Stimulated activated naive B cell treated with anti-CD40 and anti-IgM and Interleukin-4, amounts not matched to agents 10 μg/mL and 1 μg/mL and 100 μg/mL, for 72 hours (primary cell): ENCODE data around the gene NRIP1.
"Not testable (repeated sequence)": the region's sequence is repeated elsewhere in the genome, so short reads cannot be mapped to it uniquely, and the experiment has no call there.

Experiments used
- ATAC-seq, 2 donors: fragments of 150-1000 bp; cut with Tn5 transposase; replicated peaks; 2 replicates each; pipeline ENCODE4 v1.10.0; 2021; ENCODE audit warnings: moderate library complexity in 1 of 2
- DNase-seq: peaks from one replicate; pipeline ENCODE4 v3.0.0; 2021
- H3K27ac Mint-ChIP-seq: one replicate; pipeline ENCODE4 v1.8.0; 2022; ENCODE audit warnings: mild to moderate bottlenecking, mixed read lengths
- H3K27me3 Mint-ChIP-seq, 2 donors: one replicate each; pipeline ENCODE4 v1.8.0; 2022; ENCODE audit warnings: mixed read lengths in 2 of 2
- H3K36me3 Mint-ChIP-seq, 2 donors: one replicate each; pipeline ENCODE4 v1.8.0; 2022; ENCODE audit warnings: mixed read lengths in 2 of 2, mild to moderate bottlenecking in 1 of 2
- H3K4me1 Mint-ChIP-seq, 2 donors: one replicate each; pipeline ENCODE4 v1.8.0; 2022; ENCODE audit warnings: mixed read lengths in 2 of 2, mild to moderate bottlenecking in 1 of 2
- H3K4me3 Mint-ChIP-seq, 2 donors: one replicate each; pipeline ENCODE4 v1.8.0; 2022; ENCODE audit warnings: mild to moderate bottlenecking in 2 of 2, mixed read lengths in 2 of 2, moderate library complexity in 1 of 2
- H3K9me3 Mint-ChIP-seq, 2 donors: one replicate each; pipeline ENCODE4 v1.8.0; 2022; ENCODE audit warnings: mixed read lengths in 2 of 2, mild to moderate bottlenecking in 1 of 2

Gene NRIP1

GRCh38 chr21:14945176-14945575 lies 119.6 kb downstream of the NRIP1 start:
- Mint-ChIP-seq H3K4me1 (no peaks in the 10 kb centered on the region), H3K27ac (no peak overlapping the region), H3K4me3 (no peak overlapping the region), H3K9me3 (peaks cover 2 to 4% of the 10 kb centered on the region in 2 donors), H3K36me3 (peaks cover 3 to 4% of the 10 kb centered on the region in 2 donors), H3K27me3 (no peaks in the 10 kb centered on the region)
- ATAC-seq = no peak
- DNase-seq = no peak

GRCh38 chr21:14943616-14944015 lies 121.2 kb downstream of the NRIP1 start:
- peaks cover 0 to 5% of the 10 kb centered on the region in 2 donors for H3K36me3 Mint-ChIP-seq
- no peak overlapping the region for H3K4me3 Mint-ChIP-seq
- H3K9me3 Mint-ChIP-seq = peaks cover 2 to 3% of the 10 kb centered on the region in 2 donors

DNA sequence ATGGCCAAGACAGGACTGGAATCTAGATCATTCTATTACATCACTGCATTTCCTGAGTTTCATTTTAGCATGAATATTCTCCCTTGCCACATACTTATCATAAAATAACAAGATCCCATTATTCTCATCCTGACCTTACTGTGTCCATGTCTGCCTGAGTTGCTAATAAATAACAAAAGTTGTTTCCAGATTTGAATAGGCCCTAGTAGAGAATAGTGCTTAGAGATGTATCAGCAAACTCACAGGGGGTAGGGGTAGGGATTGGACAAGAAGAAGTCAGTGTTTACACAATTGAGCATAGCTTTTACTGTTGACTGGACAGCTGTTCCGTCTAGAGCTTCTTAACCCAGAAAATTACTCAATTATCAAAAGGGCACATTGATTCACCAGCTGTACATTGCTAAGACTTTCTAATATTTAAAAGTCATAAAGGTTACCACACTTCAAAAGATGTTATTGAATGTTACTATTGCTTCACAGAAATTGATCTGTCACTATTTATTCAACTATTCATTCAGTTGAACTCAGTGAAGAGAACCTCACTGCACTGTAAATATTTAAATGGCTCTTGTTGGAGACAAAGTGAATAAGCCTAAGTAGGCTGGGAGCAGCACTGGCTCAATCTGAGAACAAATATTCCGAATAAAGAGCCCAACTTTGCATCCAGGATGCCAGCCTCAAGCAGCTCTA lies 121.9 kb downstream of the NRIP1 start:
- DNase-seq (no peak), ATAC-seq (no peak)
- H3K36me3 Mint-ChIP-seq = peaks cover 3 to 11% of the 10 kb centered on the region in 2 donors
- H3K27me3 Mint-ChIP-seq = no peaks in the 10 kb centered on the region
- no peak overlapping the region for H3K4me3 Mint-ChIP-seq
- H3K9me3 Mint-ChIP-seq = peaks cover 7 to 8% of the 10 kb centered on the region in 2 donors
- no peak overlapping the region for H3K27ac Mint-ChIP-seq
- H3K4me1 Mint-ChIP-seq = no peaks in the 10 kb centered on the region

More at GRCh38 chr21:14943616-14944015, 121.2 kb downstream of the NRIP1 start:
- H3K27ac Mint-ChIP-seq = no peak overlapping the region
- DNase-seq = no peak
- H3K4me1 Mint-ChIP-seq = no peaks in the 10 kb centered on the region
- no peaks in the 10 kb centered on the region for H3K27me3 Mint-ChIP-seq
- ATAC-seq = no peak

- not testable (repeated sequence) for H3K4me1 Mint-ChIP-seq, H3K9me3 Mint-ChIP-seq, H3K36me3 Mint-ChIP-seq, H3K27ac Mint-ChIP-seq, H3K27me3 Mint-ChIP-seq, H3K4me3 Mint-ChIP-seq, DNase-seq, ATAC-seq
Observed at GRCh38 chr21:14927324-14927723, 137.5 kb downstream of the NRIP1 start.

DNA sequence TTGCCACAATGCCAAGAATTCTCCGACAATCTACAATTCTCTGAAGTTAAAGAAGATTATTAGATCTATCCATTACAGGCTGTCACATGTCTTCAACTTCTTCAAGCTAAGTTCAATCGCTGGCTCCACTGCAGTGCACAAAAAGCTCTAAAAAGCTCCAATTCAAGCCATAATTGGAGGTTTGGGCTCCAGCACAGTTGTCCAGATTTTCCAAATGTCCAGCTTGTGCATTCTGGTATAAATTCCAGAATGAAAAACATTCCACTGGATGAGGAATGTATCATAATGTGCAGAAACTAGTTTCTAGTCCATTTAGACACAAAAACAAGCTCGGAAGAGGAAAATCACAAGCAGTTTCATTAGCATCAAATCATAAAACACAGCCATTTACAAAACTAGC lies 138.6 kb downstream of the NRIP1 start:
- H3K4me1 Mint-ChIP-seq = peaks cover 0 to 1% of the 10 kb centered on the region in 2 donors
- no peak overlapping the region for H3K27ac Mint-ChIP-seq
- H3K36me3 Mint-ChIP-seq = no peaks in the 10 kb centered on the region
- no peaks in the 10 kb centered on the region for H3K27me3 Mint-ChIP-seq
- ATAC-seq (no peak), DNase-seq (no peak)
- H3K9me3 Mint-ChIP-seq = no peaks in the 10 kb centered on the region
- no peak overlapping the region for H3K4me3 Mint-ChIP-seq

DNA sequence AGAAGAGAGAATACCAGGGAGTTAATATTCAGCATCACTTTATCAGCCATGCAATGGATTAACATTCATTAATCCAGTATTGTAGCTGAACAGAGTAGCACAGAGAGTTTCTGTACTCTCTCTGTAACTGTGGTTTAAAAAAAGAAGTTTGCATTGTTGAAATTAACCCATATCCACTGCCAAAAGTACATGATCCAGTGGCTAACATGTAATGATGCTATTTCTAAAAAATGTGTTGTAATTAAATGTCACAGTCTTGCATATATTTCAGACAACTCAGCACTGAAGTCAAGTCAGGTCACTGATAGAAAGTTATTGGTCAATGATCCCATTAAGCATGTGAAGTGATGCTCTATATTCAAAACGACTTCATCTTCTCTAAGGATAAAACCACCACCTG lies 141.3 kb downstream of the NRIP1 start:
- H3K27ac Mint-ChIP-seq = no peak overlapping the region

GRCh38 chr21:14922980-14923379 lies 141.8 kb downstream of the NRIP1 start:
- Mint-ChIP-seq H3K9me3 (no peaks in the 10 kb centered on the region), H3K27me3 (no peaks in the 10 kb centered on the region)
- no peak for ATAC-seq

More for the DNA sequence above, 141.3 kb downstream of the NRIP1 start:
- H3K4me1 Mint-ChIP-seq = peaks cover 0 to 1% of the 10 kb centered on the region in 2 donors
- no peak for ATAC-seq
- DNase-seq = no peak
- H3K9me3 Mint-ChIP-seq = no peaks in the 10 kb centered on the region
- no peaks in the 10 kb centered on the region for H3K36me3 Mint-ChIP-seq
- H3K27me3 Mint-ChIP-seq = no peaks in the 10 kb centered on the region
- H3K4me3 Mint-ChIP-seq = no peak overlapping the region

DNA sequence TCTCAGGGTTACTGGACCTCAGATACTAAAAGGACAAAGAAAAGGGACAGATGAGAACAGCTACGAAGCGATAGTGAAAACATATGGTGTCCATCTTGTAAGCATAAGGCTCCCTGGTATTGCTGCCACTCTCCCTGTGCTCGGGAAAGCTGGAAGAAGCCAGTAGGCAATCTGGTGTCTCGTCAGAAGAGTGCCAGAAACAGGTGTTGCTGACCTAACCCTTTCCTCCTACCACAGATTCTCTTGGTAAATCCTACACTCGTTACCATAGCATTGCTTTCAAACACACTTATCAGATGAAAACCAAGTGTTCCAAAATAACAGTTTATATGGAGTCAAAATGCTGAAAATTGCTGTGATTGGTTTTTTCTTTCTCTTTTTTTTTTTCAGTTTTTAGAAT lies 146.3 kb downstream of the NRIP1 start:
- no peaks in the 10 kb centered on the region for H3K36me3 Mint-ChIP-seq
- DNase-seq = no peak
- no peak overlapping the region for H3K4me3 Mint-ChIP-seq
- no peaks in the 10 kb centered on the region for H3K9me3 Mint-ChIP-seq
- no peaks in the 10 kb centered on the region for H3K27me3 Mint-ChIP-seq
- no peak overlapping the region for H3K27ac Mint-ChIP-seq
- ATAC-seq = no peak
- H3K4me1 Mint-ChIP-seq = peaks cover 0 to 1% of the 10 kb centered on the region in 2 donors

More at GRCh38 chr21:14922980-14923379, 141.8 kb downstream of the NRIP1 start:
- Mint-ChIP-seq H3K4me1 (peaks cover 0 to 1% of the 10 kb centered on the region in 2 donors), H3K4me3 (no peak overlapping the region), H3K36me3 (no peaks in the 10 kb centered on the region), H3K27ac (no peak overlapping the region)
- DNase-seq = no peak

DNA sequence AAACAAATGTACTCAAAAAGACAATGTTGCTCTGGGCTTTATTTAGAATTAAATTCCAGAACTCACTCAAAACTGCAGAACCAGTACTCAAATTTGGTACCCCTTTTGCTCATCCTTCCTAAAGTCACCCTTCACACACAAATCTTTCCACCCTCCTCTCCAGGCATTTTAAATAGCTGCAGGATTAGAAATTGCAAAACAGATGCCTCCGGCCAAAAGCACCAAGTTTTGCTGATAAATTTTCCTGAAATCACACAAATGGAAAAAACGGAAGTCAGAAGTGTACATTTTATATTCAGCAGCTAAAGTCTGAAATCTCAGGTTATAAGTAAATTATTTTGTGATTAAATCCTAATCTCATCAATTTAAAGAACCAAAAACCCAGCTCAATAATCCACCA lies 147.0 kb downstream of the NRIP1 start:
- Mint-ChIP-seq H3K4me1 (peaks cover 0 to 1% of the 10 kb centered on the region in 2 donors), H3K27me3 (no peaks in the 10 kb centered on the region), H3K27ac (no peak overlapping the region), H3K9me3 (no peaks in the 10 kb centered on the region), H3K36me3 (no peaks in the 10 kb centered on the region), H3K4me3 (no peak overlapping the region)
- no peak for ATAC-seq
- DNase-seq = no peak

DNA sequence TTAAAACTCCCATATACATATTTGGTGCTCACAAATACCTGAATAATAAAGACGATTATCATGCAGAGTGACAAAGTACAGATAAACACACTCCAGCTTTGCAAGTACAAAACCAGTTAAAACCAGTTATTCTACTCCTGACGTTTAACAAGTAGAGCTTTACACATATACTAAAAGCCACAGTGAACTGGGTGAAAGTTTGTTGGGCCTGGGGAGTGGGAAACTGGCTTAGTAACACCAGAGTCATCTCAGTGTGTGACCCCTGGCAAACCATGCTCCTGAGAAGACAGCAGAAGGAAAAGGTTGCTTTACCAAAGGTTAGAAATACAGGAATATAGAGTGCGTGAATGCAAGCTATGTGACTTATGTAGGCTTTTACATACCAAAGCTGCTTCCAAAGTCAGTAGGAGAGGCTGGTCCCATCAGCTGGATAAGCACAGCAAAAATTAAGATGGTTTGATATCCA lies 148.1 kb downstream of the NRIP1 start:
- H3K27ac Mint-ChIP-seq = no peak overlapping the region
- peaks cover 0 to 1% of the 10 kb centered on the region in 2 donors for H3K4me1 Mint-ChIP-seq
- peaks cover 0 to 4% of the 10 kb centered on the region in 2 donors for H3K27me3 Mint-ChIP-seq
- no peaks in the 10 kb centered on the region for H3K36me3 Mint-ChIP-seq
- H3K4me3 Mint-ChIP-seq = no peak overlapping the region
- no peak for DNase-seq
- no peak for ATAC-seq
- H3K9me3 Mint-ChIP-seq = no peaks in the 10 kb centered on the region

DNA sequence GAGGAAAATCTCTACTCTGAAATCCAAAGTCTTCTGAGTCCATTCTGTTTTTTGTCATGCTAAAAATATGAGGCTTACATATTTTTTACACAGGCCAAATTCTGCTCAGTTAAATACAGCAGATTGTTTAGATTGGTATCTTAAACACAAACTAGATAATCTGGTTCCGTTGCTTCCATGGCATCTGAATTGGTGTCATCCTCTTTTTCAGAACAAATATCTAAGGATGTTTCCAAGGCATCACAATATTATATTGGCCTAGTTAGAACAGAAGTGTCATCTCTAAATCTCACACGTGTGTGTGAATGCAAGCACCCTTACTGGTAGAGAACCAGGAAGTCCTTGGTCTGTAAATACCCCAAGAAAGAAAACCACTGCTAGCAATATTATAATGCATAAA lies 151.2 kb downstream of the NRIP1 start:
- Mint-ChIP-seq H3K9me3 (peaks cover 0 to 4% of the 10 kb centered on the region in 2 donors), H3K4me3 (no peak overlapping the region), H3K4me1 (no peaks in the 10 kb centered on the region), H3K36me3 (peaks cover 0 to 2% of the 10 kb centered on the region in 2 donors), H3K27ac (no peak overlapping the region), H3K27me3 (peaks cover 0 to 4% of the 10 kb centered on the region in 2 donors)
- DNase-seq = no peak
- ATAC-seq = no peak

- peaks cover 0 to 4% of the 10 kb centered on the region in 2 donors for H3K27me3 Mint-ChIP-seq
- peaks cover 0 to 2% of the 10 kb centered on the region in 2 donors for H3K36me3 Mint-ChIP-seq
- H3K4me1 Mint-ChIP-seq = no peaks in the 10 kb centered on the region
- no peak overlapping the region for H3K4me3 Mint-ChIP-seq
- ATAC-seq = no peak
- no peak overlapping the region for H3K27ac Mint-ChIP-seq
- DNase-seq = no peak
- peaks cover 0 to 4% of the 10 kb centered on the region in 2 donors for H3K9me3 Mint-ChIP-seq
Observed at GRCh38 chr21:14911351-14911750, 153.4 kb downstream of the NRIP1 start.
